Measurements from ENCODE around the gene DBNDD2.

Gene DBNDD2

GRCh38 chr20:45409521-45410272 is 1.6 kb downstream of the DBNDD2 start:
- Histone ChIP-seq H3K9ac (ENCODE audit: low read length) (no peak overlapping the region), H3K9me2 (replicated peaks; ENCODE audit: insufficient read depth, low read length) (no peaks in the 10 kb centered on the region), H3K27ac (ENCODE audit: low read depth, low read length) (no peak overlapping the region), H2AFZ (ENCODE audit: low read depth, low read length, severe bottlenecking) (no peak overlapping the region), H3K36me3 (ENCODE audit: low read length) (no peaks in the 10 kb centered on the region), H3K79me2 (ENCODE audit: insufficient read depth, low read length) (no peaks in the 10 kb centered on the region), H3K27me3 (ENCODE audit: low read length) (no peaks in the 10 kb centered on the region; the same call in 1 of the 2 replicates), H3K9me3 (ENCODE audit: insufficient read depth, low read length) (no peaks in the 10 kb centered on the region), H3F3A (ENCODE audit: insufficient read depth) (peaks cover 1% of the 10 kb centered on the region; the same call in 1 of the 2 replicates), H4K20me1 (ENCODE audit: low read depth, low read length) (no peaks in the 10 kb centered on the region), H3K4me3 (ENCODE audit: insufficient read depth, low read length, poor library complexity, severe bottlenecking) (no peak overlapping the region), H3K4me2 (ENCODE audit: low read depth, low read length, poor library complexity, severe bottlenecking) (no peak overlapping the region)
- no peak for TF ChIP-seq EZH2phosphoT487 (conservative IDR thresholded peaks at IDR 0.05; ENCODE audit: low read length)
- TF ChIP-seq CTCF (IDR thresholded peaks at IDR 0.05; ENCODE audit: insufficient read depth, low read length, poor library complexity, severe bottlenecking): no peak

- no peaks in the 10 kb centered on the region for H4K20me1 ChIP-seq (ENCODE audit: low read depth, low read length)
- no peak overlapping the region for H3K27ac ChIP-seq (ENCODE audit: low read depth, low read length)
- no peaks in the 10 kb centered on the region for H3K9me2 ChIP-seq (replicated peaks; ENCODE audit: insufficient read depth, low read length)
- no peak overlapping the region for H3K9ac ChIP-seq (ENCODE audit: low read length)
- TF ChIP-seq EZH2phosphoT487 (conservative IDR thresholded peaks at IDR 0.05; ENCODE audit: low read length): no peak
- TF ChIP-seq CTCF (IDR thresholded peaks at IDR 0.05; ENCODE audit: insufficient read depth, low read length, poor library complexity, severe bottlenecking): no peak
- H3K79me2 ChIP-seq (ENCODE audit: insufficient read depth, low read length): no peaks in the 10 kb centered on the region; the same call in 1 of the 2 replicates
- H3K36me3 ChIP-seq (ENCODE audit: low read length): no peaks in the 10 kb centered on the region
- H3K27me3 ChIP-seq (ENCODE audit: low read length): no peaks in the 10 kb centered on the region
- no peak overlapping the region for H3K4me2 ChIP-seq (ENCODE audit: low read depth, low read length, poor library complexity, severe bottlenecking)
- peaks cover 6% of the 10 kb centered on the region; the same call in 1 of the 2 replicates for H3F3A ChIP-seq (ENCODE audit: insufficient read depth)
- no peaks in the 10 kb centered on the region for H3K9me3 ChIP-seq (ENCODE audit: insufficient read depth, low read length)
- H2AFZ ChIP-seq (ENCODE audit: low read depth, low read length, severe bottlenecking): no peak overlapping the region
- no peak overlapping the region for H3K4me3 ChIP-seq (ENCODE audit: insufficient read depth, low read length, poor library complexity, severe bottlenecking)
Measured at GRCh38 chr20:45410887-45411286, 2.8 kb downstream of the DBNDD2 start.

GRCh38 chr20:45412653-45413052 is 4.6 kb downstream of the DBNDD2 start:
- Histone ChIP-seq H3K36me3 (ENCODE audit: low read length) (no peaks in the 10 kb centered on the region), H3K27me3 (ENCODE audit: low read length) (no peaks in the 10 kb centered on the region), H3K4me3 (ENCODE audit: insufficient read depth, low read length, poor library complexity, severe bottlenecking) (no peak overlapping the region), H4K20me1 (ENCODE audit: low read depth, low read length) (no peaks in the 10 kb centered on the region), H3F3A (ENCODE audit: insufficient read depth) (peaks cover 6% of the 10 kb centered on the region; the same call in 1 of the 2 replicates), H2AFZ (ENCODE audit: low read depth, low read length, severe bottlenecking) (no peak overlapping the region), H3K4me2 (ENCODE audit: low read depth, low read length, poor library complexity, severe bottlenecking) (no peak overlapping the region), H3K9me2 (replicated peaks; ENCODE audit: insufficient read depth, low read length) (no peaks in the 10 kb centered on the region), H3K27ac (ENCODE audit: low read depth, low read length) (no peak overlapping the region), H3K9me3 (ENCODE audit: insufficient read depth, low read length) (no peaks in the 10 kb centered on the region), H3K9ac (ENCODE audit: low read length) (no peak overlapping the region), H3K79me2 (ENCODE audit: insufficient read depth, low read length) (peaks cover 17% of the 10 kb centered on the region)
- TF ChIP-seq CTCF (IDR thresholded peaks at IDR 0.05; ENCODE audit: insufficient read depth, low read length, poor library complexity, severe bottlenecking): no peak
- TF ChIP-seq EZH2phosphoT487 (conservative IDR thresholded peaks at IDR 0.05; ENCODE audit: low read length): no peak

Data from SU-DHL-6 (cell line).